ENCODE data around the gene AK1. TPM values are rescaled to one million over a fixed set of nuclear protein-coding genes. Genes with fewer than 3 reads are reported as not detected.

Gene AK1
- total RNA-seq, 1 donor: 121 TPM

DNA sequence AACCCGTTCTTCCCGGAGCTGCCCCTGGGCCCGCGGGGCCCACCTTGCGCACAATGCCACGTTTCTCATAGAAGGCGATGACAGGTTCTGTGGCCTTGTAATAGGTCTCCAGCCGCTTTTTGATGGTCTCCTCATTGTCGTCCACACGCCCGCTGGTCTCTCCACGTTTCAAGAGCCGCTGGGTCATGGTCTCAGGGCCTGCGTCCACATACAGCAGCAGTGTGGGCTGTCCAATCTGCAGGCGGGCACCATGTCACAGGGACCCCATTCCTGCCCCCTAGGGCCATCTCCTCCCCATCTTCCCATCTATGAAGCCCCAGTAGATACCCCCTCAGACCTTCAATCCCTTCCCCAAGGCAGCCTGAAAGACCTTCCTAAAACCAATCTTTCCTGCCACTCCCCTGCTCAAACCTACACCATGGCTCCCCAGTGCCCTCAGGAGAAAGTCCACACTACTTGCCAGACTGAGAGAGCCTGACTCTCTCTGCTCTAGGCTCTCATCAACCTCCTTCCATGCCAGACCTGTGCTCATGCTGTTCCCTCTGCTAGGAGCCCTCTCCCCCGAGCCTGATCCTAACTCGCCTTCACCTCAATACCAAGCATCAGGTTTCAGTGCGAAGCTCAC, 9.1 kb downstream of the AK1 start:
- H3K4me3 ChIP-seq (ENCODE audit: low read depth, low read length): no peak overlapping the region
- TF ChIP-seq, protein P1, sequence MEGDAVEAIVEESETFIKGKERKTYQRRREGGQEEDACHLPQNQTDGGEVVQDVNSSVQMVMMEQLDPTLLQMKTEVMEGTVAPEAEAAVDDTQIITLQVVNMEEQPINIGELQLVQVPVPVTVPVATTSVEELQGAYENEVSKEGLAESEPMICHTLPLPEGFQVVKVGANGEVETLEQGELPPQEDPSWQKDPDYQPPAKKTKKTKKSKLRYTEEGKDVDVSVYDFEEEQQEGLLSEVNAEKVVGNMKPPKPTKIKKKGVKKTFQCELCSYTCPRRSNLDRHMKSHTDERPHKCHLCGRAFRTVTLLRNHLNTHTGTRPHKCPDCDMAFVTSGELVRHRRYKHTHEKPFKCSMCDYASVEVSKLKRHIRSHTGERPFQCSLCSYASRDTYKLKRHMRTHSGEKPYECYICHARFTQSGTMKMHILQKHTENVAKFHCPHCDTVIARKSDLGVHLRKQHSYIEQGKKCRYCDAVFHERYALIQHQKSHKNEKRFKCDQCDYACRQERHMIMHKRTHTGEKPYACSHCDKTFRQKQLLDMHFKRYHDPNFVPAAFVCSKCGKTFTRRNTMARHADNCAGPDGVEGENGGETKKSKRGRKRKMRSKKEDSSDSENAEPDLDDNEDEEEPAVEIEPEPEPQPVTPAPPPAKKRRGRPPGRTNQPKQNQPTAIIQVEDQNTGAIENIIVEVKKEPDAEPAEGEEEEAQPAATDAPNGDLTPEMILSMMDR (IDR thresholded peaks at IDR 0.05; ENCODE audit: insufficient read depth, low read length): no peak
- DNase-seq (ENCODE audit: low read depth): no peak

- DNase-seq (ENCODE audit: low read depth): no peak
- TF ChIP-seq, protein P1 (IDR thresholded peaks at IDR 0.05; ENCODE audit: insufficient read depth, low read length): no peak
- H3K4me3 ChIP-seq (ENCODE audit: low read depth, low read length): no peak overlapping the region
Measured at GRCh38 chr9:127867356-127868277, 9.9 kb downstream of the AK1 start.

DNA sequence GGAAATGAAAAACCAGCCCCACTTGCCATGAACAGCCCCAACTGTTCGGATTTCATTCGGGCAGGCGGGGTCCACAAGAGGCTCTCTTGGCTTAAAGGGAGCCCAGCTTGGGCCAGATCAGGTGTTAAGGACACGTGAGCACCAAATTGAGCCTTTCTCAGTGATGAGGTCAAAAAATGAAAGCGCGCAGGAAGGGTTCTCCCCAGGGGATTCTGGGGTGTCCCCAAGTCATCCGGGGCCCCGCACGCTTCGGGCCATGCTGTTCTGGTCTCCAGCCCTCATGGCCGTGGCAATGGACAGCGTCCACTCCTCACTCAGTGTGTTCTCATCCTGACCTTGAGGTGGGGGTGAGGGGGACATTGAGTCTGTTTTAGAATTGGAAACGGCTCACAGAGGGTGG, 10.9 kb downstream of the AK1 start:
- TF ChIP-seq, protein P1 (IDR thresholded peaks at IDR 0.05; ENCODE audit: insufficient read depth, low read length): no peak
- DNase-seq (ENCODE audit: low read depth): no peak
- no peak overlapping the region for H3K4me3 ChIP-seq (ENCODE audit: low read depth, low read length)

DNA sequence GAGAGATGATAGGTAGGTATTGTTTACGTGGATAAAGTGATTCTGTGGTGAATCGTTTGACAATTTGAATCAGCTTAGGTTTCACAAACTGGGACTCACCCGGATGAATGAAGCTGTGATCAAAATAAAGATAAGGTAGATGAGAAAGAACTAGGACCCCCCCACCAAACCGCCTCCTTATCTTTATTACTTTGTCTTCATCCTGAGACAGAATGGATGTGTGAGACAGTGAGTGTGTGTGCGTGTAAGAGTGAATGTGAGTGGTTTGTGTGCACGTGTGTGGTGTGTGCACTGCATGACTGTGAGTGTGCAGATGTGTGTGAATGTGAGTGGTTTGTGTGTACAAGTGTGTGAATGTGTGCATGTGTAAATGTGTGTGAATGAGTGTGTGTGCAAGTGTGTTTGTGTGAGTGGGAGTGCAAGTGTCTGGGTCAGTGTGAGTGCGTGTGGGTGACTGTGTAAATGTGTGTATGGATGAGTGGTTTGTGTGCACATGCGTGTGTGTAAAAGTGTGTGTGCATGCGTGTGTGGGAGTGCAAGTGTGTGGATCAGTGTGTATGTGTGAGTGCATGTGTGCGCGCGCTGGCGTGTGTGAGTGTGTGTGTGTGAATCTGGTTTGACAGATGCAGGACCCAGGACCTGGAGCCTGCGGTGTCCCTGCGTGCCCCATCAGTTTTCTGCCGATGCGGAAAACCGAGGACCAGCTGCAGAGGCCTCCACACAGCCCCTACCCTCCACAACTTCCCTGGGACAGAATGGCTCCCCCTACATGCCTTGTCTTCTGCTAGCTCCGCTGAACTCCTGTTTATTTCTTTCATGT, 11.6 kb downstream of the AK1 start:
- DNase-seq (ENCODE audit: low read depth): no peak
- no peak overlapping the region for H3K4me3 ChIP-seq (ENCODE audit: low read depth, low read length)
- TF ChIP-seq, protein P1 (IDR thresholded peaks at IDR 0.05; ENCODE audit: insufficient read depth, low read length): no peak

DNA sequence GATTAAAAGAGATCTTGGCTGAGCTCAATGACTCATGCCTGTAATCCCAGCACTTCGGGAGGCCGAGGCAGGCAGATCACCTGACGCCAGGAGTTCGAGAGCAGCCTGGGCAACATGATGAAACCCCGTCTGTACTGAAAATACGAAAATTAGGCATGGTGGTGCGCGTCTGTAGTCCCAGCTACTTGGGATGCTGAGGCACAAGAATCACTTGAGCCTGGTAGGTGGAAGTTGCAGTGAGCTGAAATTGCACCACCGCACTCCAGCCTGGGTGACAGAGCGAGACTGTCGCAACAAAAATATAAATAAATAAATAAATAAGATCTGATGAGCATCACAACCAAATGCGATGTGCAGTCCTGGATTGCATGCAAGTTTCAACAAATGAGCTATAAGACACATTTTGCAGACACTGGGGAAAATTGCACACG, 14.3 kb downstream of the AK1 start:
- no peak for DNase-seq (ENCODE audit: low read depth)
- TF ChIP-seq, protein P1 (IDR thresholded peaks at IDR 0.05; ENCODE audit: insufficient read depth, low read length): no peak
- no peak overlapping the region for H3K4me3 ChIP-seq (ENCODE audit: low read depth, low read length)
